NCI-H1105 treated with DMSO at 0.1 percent for 48 hours (cell line): ENCODE results near the gene PDZRN3.
A peak's percentile ranks its signal among the peaks of the same experiment; 100 is the strongest.

Source experiments
- DNase-seq: peaks from one replicate; lab custom pipeline; 2025; lab: John Stamatoyannopoulos, UW

PDZRN3 gene

DNA sequence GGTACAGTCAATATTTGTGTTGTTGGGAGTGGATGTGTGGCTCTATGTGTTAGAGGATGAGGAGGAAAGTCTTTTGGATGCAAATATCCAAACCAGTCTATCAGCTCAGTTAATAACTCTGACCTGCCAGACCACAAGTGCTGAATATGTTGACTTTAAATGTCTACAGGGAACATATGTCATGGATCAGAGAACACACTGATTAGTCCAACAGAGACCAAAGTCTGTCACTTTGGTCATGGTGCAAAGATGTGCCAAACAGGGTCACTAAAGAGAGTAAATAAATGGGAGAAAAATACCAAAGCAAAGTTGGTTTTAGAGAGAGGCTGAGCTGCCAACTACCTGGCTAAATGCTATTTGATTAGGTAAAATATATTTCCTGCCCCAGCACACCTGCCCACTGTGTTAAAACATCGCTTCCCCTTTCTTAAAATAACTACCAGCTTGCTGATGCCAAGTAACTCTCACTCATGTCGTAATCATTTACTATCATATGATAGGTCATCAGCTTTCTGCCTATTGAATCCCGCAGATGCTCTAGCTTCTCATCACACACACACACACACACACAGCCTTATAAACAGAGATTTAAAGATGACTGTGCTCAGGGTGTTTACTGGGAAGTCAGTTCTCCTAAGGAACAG is 173.3 kb downstream of the PDZRN3 start:
- DNase-seq = peak; percentile 84

DNA sequence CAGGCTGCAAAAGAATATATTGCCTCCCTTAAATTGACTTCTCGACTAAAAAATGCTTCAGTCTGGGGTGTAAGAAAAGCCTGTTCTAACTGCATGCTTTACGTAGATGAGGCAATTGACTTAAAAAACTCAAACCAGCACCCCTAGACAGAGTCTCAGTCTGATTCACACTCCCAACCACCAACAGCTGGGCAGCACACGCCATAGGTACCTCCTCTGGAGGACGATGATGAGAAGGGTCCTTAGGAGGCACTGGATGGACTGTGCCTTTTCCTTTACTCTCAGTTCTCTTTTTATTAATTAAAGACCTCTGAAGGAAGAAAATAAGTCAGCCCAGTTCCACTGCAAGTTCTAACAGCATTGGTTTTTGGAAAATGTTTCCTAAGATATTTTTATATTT is 175.0 kb downstream of the PDZRN3 start:
- no peak for DNase-seq

DNA sequence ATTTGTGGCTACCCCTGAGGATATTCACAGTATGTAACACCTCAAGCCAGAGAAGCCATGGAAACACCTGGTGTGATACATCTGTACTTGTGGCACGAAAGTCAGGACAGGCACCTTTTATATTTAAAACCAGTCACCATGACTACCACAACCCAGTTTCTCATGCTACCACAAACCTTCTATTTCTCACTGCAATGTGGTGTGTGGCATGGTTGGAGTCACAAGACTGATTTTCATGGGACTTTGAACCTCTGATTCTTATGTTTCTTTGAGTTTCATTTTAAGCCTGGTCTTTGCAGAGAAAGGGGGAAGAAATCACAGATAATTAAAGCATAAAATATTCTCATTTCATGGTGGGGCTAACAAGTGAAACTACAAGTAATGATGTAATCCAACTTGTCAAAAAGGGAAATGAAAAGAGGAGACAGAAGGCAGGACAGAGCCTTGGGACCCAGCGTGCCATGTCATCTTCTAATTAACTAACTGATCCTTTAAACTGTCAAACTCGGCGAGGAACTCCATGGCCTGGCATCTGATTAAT is 175.9 kb downstream of the PDZRN3 start:
- no peak for DNase-seq

DNA sequence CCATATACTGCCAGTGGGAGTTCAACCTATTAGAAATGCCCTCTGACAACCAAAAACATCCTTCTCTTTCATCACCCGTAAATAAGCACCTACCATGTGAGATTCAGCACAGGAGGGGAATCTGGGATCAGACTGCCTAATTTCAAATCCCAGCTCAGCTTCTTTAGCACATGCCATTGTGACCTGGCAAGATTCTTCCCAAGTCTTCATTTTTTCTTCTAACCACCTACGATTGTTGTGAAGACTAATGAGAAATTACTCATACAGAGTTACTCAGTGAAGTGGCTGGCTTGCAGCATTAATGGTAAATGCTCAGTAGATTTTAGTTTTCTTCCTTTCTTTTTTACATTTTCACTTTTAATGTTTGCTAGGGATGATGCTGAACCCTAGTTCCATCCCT is 176.7 kb downstream of the PDZRN3 start:
- DNase-seq = no peak

DNA sequence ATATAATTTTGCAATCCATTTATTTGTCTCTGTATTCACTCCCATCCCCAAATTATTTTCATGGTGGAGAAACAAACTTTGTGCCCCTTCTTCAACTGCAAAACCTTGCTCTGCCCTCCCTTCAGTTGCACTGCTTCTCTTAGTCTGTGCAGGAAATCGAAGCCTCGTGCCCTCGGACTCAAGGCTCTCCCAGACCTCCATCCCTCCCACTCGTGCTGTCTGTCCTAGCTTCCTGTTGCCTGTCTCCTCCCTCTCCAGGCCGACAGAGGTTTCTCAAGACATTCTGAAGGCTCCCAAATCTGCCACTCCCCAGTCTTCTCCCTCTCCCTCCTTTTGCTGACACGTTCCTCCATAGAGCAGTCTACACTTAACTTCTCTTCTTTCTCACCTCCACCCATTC is 177.6 kb downstream of the PDZRN3 start:
- no peak for DNase-seq

DNA sequence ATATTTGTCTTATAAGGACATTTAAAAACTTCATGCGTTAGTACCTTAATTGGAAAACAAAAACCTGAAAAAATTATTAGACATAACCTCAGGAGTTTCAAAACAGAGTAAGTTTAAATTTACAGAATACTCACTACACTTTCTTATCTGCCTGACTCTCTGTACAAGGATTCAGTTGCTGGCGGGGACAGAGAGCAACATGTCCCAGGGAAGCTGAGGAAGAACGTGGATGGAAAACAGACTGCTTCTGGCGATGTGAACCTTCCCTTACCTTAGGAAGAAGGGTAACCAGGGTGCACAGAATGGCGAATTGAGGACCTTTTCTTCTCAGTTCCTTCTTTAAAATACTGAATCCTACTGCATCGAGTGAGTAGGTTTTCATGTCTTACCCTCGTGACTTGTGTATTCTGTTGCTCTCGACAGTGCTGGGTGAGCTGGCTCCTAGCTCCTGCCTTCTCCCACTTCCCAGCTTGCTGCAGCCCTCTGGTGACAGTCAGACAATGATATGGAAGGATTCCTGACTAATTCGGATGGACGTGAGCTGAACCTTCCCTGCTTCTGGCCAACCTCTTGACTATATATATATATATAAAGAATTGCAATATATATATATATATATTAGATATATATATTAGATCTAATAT is 178.2 kb downstream of the PDZRN3 start:
- no peak for DNase-seq

DNA sequence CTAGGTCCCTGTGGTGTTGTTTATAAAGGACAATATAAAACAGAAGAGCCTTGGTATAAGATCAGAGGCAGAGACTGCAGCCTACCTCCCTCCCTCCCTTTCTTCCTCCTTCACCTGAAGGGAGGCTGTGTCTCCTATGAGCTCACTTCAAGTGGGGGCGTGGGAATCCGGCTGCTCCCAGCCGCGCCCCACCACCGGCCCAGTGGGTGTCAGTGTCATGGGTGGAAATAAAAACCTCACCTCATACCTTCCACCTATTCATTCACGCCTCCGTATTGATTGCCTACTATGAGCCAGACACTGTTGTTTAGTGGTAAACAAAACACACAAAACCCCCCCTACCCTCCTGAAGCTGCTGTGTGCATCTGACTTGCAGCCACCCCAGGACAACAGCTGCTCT is 181.9 kb downstream of the PDZRN3 start:
- no peak for DNase-seq

DNA sequence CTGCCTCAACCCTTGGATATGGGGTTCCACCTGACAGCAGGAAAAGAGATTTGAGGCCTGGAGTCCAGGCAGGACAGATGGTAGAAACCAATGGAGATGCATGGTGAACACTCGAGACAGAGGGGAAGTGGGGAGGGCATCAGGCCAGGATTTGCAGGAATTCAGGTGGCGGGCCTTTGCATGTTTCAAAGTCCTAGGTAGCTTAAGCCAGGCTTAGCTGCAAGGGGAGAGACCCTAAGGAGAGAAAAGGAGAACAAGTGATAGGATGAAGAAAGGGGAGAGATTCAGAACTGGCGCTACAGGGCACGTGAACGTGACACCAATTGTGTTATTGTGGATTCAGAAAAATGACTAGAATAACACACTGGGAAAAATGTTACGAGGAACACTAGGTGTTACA is 182.6 kb downstream of the PDZRN3 start:
- DNase-seq = no peak

DNA sequence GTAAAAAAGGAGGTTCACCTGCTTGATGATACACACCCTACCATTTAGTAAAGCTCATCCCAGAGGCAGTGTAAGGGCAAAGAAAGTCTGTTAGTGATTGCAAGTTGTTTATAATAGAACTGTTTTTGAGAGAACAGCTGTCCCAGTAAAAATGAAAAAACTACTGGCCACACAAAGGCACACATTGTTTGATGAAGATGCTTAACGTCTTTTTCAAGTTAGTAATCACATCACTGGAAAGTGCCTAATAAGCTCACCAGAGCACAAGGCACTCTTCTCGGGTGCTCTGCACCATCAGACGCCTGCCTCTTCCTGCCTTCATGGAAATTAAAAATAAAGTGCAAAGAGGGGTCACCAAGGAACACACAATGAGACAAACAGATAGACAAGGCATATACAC is 186.9 kb downstream of the PDZRN3 start:
- DNase-seq = no peak

DNA sequence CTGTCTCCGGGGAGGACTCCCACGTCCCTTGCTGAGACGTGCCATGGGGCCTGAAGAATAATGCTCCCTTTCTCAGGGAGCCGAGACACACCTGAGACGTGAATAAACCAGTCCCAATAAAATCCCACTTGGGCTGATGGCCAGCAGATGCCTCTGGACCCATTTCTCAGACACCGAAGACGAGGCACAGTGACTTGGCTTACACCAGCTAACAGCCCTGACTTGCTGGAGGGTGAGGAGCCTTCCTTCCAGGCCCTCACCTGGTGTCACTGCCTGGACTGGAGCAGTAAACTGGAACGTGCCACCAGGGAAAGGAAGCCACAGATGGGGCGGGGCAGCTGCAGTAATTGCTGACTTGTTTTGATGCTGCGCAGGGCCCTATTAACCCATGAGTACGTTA is 189.7 kb downstream of the PDZRN3 start:
- no peak for DNase-seq

DNA sequence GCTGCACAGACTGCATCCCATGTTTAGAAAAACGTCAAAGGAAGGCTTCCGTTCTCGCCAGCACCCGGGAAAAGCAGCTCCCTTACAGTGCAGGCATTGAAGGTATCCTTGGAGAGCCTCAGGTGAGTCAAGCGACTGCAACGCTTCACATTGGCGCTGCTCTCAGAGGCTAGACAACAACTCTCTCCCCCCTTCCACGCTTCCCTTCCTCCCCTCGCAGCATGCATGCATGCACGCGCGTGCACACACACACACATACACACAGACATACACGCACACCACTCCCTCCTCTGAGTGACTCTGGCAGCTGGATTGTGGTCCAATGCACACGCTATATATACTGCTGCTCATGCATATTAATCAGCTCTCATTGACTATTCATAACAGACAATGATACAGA is 191.1 kb downstream of the PDZRN3 start:
- no peak for DNase-seq

DNA sequence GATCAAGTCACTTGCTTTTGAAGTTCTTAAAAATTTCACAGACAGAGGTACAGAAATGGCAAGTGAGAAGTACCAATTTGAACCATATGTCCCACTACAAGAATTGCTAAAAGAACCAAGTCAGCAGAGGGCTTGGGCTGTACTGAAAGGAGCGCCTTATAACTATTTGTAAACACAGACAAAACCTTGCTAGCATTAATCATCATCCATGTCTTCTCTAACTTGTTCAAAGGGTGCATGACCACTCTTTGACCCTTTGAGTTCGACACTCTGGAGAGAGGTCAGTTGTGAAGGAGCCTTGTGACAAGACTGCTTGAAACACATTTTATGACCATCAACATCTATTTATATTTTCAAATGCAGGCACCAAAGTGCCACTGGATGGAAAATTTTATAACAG is 191.7 kb downstream of the PDZRN3 start:
- DNase-seq = no peak

DNA sequence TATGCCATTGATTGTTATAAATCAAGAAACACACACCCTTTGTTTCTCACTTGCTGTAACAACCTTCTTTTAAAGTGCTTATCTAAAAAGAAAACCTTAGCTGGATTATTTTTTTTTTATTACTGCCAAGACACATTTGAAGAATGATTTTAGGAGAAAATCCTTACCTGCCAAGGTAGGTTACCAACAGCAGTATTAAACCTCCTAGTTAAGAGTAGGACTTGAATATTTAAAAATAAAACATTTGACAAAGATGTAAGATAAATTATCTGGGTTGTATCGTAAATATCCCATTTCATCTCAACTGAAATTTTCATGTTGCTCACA is 192.1 kb downstream of the PDZRN3 start:
- no peak for DNase-seq

DNA sequence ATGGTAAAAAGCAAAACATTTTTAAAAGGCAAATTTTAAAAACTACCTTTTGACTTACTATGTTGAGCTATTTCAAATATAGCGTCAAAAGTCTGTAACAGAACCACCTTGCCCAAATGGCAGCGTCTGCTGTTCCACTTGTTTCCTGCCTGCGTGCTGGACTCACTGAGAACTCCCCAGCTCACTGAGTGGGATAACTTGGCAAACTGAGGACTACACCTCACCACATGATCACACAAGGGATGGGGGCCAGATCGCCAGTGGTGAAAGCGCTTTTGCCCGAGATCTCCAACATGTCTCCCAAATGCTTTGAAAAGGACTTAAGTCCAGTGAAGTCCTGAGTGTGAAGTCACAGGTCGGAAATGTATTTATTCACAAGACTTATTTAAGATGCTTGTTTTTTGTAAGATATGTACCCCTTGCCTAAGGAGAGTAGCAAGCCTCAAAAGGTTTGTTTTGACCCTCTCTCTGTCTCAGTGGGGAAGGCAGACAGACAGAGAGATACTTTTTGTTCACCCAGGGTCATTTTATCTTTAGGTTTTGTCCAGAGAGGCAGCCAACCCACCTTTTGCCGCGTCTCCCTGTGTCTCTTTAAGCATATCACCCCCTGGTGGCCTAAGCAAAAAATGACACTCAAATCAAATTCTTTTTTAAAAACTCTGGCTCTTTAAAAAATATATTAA is 192.6 kb downstream of the PDZRN3 start:
- DNase-seq = peak; percentile 5

DNA sequence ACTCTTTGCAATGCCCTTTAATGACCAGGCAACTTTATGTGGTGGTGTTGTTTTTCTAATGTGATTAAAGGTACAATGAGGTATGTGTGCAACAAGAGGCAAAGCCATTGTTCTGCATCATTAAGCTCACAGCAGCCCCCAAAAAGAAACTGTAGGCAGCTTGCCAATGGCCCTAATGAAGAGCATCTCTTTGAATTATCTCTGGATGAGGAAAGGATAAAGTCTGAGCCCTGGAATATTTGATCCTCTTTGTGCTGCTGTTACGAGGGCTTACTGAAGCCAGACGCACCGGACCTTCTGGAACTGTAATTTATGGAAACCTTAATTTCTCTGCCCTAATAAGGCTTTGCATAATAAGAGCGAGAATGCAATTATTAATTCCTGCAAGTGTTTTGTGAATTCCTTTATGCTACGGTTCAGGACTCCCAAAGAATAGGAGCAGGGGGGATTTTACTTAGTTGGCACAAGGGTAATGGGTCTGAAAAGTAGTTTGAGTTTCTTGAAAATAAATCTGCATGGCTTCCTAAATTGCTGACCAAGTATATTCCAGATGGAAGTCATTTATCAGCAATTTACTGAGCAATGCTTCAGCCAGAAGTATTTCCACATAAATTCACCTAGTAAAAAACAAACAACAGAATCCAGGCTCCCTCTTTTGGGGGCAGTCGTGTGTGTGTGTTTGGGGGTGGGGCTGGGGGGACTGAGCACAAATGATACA is 193.4 kb downstream of the PDZRN3 start:
- peak; percentile 66 for DNase-seq

DNA sequence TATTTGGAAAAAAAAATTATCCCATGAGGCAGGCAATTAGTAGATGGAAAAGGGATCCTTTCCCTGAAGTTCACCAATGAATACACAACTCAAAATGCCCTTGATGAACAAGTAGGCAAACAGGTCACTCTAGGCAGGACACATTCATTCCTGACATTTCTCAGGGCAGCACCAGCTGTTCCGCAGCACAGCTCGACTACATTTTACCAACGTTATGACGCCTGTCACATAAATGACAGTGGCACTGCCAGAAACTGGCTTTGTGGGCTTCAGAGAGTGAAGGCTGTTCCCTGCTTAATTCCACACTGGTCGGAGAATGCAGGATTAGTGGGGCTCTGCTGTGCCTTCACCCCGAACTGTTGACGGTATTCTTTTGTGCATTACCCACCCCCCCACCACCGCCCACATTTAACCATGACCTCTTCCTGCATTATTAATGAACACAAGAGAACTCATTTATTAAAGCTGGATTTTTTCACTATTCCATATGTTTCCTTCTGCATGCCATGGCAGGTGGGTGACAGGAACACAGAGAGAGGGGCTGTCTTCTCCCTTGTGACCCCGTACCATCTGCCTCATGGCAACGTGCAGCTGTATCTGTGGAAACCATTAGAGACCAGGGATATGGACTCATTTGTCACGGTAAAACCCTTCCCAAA is 197.6 kb downstream of the PDZRN3 start:
- DNase-seq = no peak

DNA sequence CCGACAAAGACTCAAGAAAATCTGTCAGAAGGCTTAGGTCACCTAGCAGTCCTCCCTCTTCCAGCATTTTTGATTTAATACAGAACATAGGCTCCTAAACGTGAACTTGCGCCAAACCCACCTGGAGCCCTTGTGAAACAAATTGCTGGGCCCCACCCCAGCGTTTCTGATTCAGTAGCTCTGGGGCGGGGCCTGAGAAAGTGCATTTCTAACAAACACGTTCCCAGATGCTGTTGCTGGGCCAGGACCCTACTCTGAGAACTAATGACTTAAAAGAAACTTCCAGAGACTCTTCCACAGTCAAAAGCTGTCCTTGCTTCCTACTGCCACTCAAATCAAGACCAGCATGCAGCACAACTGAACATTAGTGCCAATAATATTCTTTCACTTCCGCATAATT is 198.1 kb downstream of the PDZRN3 start:
- DNase-seq = no peak

DNA sequence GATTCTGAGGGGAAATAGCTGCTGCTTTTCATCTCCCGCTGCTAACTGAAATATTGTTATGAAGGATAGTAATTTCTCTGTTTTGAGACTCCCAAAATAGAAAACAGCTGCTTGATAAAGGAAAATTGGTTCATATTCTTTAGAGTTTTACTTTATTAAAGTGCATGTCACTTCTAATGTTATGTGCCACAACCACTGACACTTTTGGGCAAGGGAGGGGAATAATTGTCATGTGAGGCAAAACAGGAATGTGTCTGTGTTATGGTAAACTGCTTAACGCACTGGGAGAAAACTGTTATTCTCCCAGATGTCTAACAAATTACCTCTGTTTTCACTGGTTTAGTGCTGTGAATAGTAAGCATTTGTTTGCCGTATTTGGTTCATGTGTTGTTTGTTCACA is 201.6 kb downstream of the PDZRN3 start:
- no peak for DNase-seq

DNA sequence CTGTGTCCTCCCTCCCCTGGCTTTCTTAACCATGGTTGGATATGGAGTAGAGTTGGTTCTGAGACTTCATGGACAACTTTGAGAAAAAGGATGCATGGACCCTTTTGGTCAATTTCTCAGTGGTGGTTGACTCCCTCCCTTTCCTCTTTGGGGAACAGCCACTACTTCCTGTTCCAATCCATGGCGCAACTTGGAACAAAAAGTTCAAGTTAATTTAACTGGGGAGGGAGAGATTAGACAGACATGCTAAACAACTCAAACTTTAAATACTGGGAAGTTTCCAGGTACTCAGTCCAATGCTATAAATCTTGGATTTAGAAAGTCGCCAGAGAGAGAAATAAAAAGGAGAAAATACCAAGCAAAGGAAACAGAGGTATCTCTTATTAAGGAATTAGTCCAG is 202.2 kb downstream of the PDZRN3 start:
- DNase-seq = no peak

DNA sequence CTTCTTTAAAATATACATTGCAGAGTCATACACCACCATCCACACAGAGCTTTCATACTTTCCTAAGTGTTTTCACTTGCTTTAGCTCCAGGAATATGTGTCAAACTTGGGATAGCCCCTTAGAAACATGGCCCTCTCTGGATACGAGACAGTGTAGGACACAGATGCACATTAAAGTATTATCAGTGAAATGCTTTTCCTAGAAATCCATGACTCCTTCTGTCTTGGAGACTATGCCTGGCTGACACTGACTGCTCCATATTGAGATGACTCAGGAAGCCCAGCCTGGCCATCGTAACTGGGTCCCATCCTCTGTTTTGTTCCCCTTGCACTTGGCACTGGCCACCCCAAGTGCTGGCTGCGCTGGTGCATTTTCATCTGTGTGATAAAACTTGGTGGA is 204.8 kb downstream of the PDZRN3 start:
- no peak for DNase-seq

DNA sequence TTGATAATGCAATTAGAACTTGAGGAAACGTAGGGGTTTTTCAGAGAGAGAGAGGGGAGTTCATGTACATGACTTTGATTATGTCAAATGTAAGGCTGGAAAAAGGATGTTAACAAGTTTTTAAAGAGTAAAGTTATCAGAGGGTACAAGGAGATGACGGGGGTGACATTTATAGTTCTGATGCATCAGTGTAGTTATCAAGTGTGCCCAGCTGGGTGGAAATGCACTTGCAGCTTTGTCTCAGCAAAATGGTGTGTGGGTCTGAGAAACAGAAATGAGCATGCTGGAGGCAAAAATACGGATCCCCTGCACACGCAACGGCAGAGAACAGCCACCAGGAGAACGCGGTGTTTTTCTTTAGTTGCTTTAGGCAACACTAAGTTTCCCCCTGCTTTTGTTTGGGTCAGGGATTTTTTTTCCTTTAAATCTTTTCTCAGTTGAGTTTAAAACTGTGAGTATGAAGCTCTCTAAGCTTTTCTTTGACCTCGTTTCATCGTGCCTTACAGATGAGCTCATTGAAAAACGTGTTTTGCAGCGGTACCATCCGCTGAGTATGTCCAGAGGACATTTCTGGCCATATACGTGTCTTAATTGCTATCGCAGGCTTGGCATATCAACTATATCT is 205.4 kb downstream of the PDZRN3 start:
- no peak for DNase-seq

DNA sequence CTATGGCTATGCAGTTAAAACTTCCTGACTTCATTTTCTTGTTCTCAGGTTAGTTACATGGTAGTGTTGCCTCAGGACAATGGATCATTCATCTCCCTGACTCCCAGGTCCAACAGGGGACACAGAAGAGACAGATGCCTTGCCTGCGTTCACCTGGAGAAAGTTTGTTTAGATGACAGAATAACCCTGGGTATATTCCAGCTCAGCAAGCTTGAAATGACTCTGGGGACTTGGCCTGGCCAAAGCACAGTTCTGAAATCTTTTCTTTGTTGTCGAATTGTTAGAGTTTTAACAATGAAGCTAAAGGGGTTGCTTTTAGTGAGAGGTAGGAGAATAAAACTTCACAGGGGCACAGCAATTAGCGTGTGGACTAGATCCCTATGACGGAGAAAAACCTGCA is 206.1 kb downstream of the PDZRN3 start:
- DNase-seq = no peak
